ENCODE results near the gene GPC5.

DNA sequence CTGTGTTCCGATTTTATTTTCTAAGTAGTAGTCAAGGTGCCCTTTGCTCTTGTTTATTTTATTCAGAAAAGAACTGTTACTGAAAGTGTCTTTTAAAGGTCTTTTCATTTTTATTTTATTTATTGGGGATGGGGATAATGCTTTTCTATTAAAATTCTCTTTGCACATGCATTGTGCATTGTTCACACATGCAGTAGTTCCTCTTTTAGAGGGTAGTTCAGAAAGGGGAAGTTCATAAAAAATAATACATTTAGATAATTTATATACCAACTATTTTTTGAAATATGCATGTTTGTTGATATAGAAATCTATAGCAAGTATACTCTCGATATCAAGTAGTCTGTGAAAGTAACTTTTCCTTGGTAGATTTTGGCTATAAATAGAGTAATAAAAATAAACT, 3.5 kb downstream of the GPC5 start:
- TF ChIP-seq, protein P1, sequence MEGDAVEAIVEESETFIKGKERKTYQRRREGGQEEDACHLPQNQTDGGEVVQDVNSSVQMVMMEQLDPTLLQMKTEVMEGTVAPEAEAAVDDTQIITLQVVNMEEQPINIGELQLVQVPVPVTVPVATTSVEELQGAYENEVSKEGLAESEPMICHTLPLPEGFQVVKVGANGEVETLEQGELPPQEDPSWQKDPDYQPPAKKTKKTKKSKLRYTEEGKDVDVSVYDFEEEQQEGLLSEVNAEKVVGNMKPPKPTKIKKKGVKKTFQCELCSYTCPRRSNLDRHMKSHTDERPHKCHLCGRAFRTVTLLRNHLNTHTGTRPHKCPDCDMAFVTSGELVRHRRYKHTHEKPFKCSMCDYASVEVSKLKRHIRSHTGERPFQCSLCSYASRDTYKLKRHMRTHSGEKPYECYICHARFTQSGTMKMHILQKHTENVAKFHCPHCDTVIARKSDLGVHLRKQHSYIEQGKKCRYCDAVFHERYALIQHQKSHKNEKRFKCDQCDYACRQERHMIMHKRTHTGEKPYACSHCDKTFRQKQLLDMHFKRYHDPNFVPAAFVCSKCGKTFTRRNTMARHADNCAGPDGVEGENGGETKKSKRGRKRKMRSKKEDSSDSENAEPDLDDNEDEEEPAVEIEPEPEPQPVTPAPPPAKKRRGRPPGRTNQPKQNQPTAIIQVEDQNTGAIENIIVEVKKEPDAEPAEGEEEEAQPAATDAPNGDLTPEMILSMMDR (IDR thresholded peaks at IDR 0.05), result no peak
- no peak for TF ChIP-seq POLR2A (IDR thresholded peaks at IDR 0.05)
